ENCODE measurements around the gene HEBP1. TPM values are rescaled to one million over a fixed set of nuclear protein-coding genes. Genes with fewer than 3 reads are reported as not detected.

Gene HEBP1
- total RNA-seq, 1 experiment from 2014 or later: 19.3 TPM

GRCh38 chr12:13027032-13027431 is 27.0 kb upstream of the HEBP1 start:
- no TSS peak for BruUV-seq (replicated peaks)
- ChIA-PET POLR2A (no interaction called here), CTCF (no interaction called here)
- Histone ChIP-seq H3K9me3 (ENCODE audit: control insufficient read depth, insufficient read depth, low read depth, low read length) (no peaks in the 10 kb centered on the region), H3K4me1 (ENCODE audit: control insufficient read depth, insufficient read depth, low read length) (no peaks in the 10 kb centered on the region; the same call in 1 of the 2 replicates), H3K4me3 (ENCODE audit: low read depth in 2 of 2, low read length in 2 of 2) (no peak overlapping the region), H3K27me3 (ENCODE audit: control insufficient read depth, insufficient read depth, low read length) (no peaks in the 10 kb centered on the region), H3K27ac (ENCODE audit: low read length) (no peak overlapping the region), H3K36me3 (ENCODE audit: control insufficient read depth, insufficient read depth, low read length) (no peaks in the 10 kb centered on the region)
- intact Hi-C loops (cut with micrococcal nuclease; ENCODE audit: unreplicated experiment): no loop called here
- DNase-seq (ENCODE audit: low read depth, low spot score) (no peak), ATAC-seq (no peak)
- in situ Hi-C loops (cut with HindIII; ENCODE audit: low pct_unique_long_range_greater_than_20kb, low sequenced_read_pairs): no loop called here
- no peak for TF ChIP-seq POLR2AphosphoS5 (IDR thresholded peaks at IDR 0.05; ENCODE audit: low read depth, low read length)
- no peak for TF ChIP-seq REST (IDR thresholded peaks at IDR 0.05; ENCODE audit: insufficient read depth in 1 of 2, low read depth in 2 of 2, low read length in 1 of 2)
- no peak for TF ChIP-seq SIN3A (IDR thresholded peaks at IDR 0.05; ENCODE audit: borderline replicate concordance, insufficient read depth, low read depth, low read length)
- no peak for TF ChIP-seq TCF7L2 (IDR thresholded peaks at IDR 0.05; ENCODE audit: low read depth, low read length)
- no peak for TF ChIP-seq CTCF (IDR thresholded peaks at IDR 0.05)

- no peak for ATAC-seq
- H3K4me3 ChIP-seq (ENCODE audit: low read depth in 2 of 2, low read length in 2 of 2): no peak overlapping the region
- ChIA-PET POLR2A (no interaction called here), CTCF (no interaction called here)
- DNase-seq (ENCODE audit: low read depth, low spot score): no peak
- H3K36me3 ChIP-seq (ENCODE audit: control insufficient read depth, insufficient read depth, low read length): no peaks in the 10 kb centered on the region
- intact Hi-C loops (cut with micrococcal nuclease; ENCODE audit: unreplicated experiment): no loop called here
- no peaks in the 10 kb centered on the region for H3K27me3 ChIP-seq (ENCODE audit: control insufficient read depth, insufficient read depth, low read length)
- no TSS peak for BruUV-seq (replicated peaks)
- H3K9me3 ChIP-seq (ENCODE audit: control insufficient read depth, insufficient read depth, low read depth, low read length): no peaks in the 10 kb centered on the region
- in situ Hi-C loops (cut with HindIII; ENCODE audit: low pct_unique_long_range_greater_than_20kb, low sequenced_read_pairs): no loop called here
- TF ChIP-seq POLR2AphosphoS5 (IDR thresholded peaks at IDR 0.05; ENCODE audit: low read depth, low read length): no peak
- TF ChIP-seq REST (IDR thresholded peaks at IDR 0.05; ENCODE audit: insufficient read depth in 1 of 2, low read depth in 2 of 2, low read length in 1 of 2): no peak
- TF ChIP-seq TCF7L2 (IDR thresholded peaks at IDR 0.05; ENCODE audit: low read depth, low read length): no peak
- TF ChIP-seq CTCF (IDR thresholded peaks at IDR 0.05): no peak
- no peak for TF ChIP-seq SIN3A (IDR thresholded peaks at IDR 0.05; ENCODE audit: borderline replicate concordance, insufficient read depth, low read depth, low read length)
- H3K27ac ChIP-seq (ENCODE audit: low read length): no peak overlapping the region
- H3K4me1 ChIP-seq (ENCODE audit: control insufficient read depth, insufficient read depth, low read length): no peaks in the 10 kb centered on the region; the same call in 1 of the 2 replicates
Observed at GRCh38 chr12:13026286-13026685, 26.2 kb upstream of the HEBP1 start.
